Mucosa of descending colon (tissue), 3 donors: ENCODE results near the gene ZGPAT. TPM values are rescaled to one million over a fixed set of nuclear protein-coding genes. Genes with fewer than 3 reads are reported as not detected.

Experiments used
- ATAC-seq: fragments of 200-7000 bp; cut with Tn5 transposase; one replicate; pipeline ENCODE4 v1.9.1; 2020; ENCODE audit warnings: mild to moderate bottlenecking, moderate library complexity
- DNase-seq, 3 donors: peaks; one replicate each; pipeline ENCODE4 v3.0.0-alpha.2; 2020
- H3K36me3 ChIP-seq: fragments of 200-600 bp; one replicate; pipeline ENCODE4 v1.8.0; 2021; ENCODE audit warnings: low read depth, mild to moderate bottlenecking
- H3K4me1 ChIP-seq: fragments of 200-600 bp; one replicate; pipeline ENCODE4 v1.8.0; 2021; ENCODE audit warnings: low read depth, mild to moderate bottlenecking
- H3K4me3 ChIP-seq: fragments of 200-600 bp; one replicate; pipeline ENCODE4 v1.8.0; 2021; ENCODE audit warnings: mild to moderate bottlenecking
- H3K9me3 ChIP-seq: fragments of 200-600 bp; one replicate; pipeline ENCODE4 v1.8.0; 2021; ENCODE audit warnings: mild to moderate bottlenecking
- intact Hi-C, 2 donors: fragments of 100-400 bp; cut with DNase I in 1 of 2; cut with micrococcal nuclease in 1 of 2; formaldehyde crosslinking; loops; one replicate each; pipeline versions ENCODE4 v1.11.0 to v1.11.1; 2022; cut with DNase I, micrococcal nuclease
- total RNA-seq, 3 donors: library from RNA; stranded (reverse); fragmentation: NEBNext Ultra II Directional in 2 of 3; extraction: Animal tissue kit (Norgen Biotek cat#: 25700) in 2 of 3; gene quantifications; one replicate each; pipeline versions ENCODE4 v1.2.1 to v1.2.4, GENCODE V29; 2021 to 2023
- TF ChIP-seq, protein P1 (sequence below): fragments of 200-600 bp; IDR thresholded peaks from one replicate; pipeline ENCODE4 v1.8.0; 2022; ENCODE audit warnings: antibody characterized with exemption, mild to moderate bottlenecking
- donor health status: DM: no; HTN: no; CAD: no; lungs with moderate emphysema.
- donor health status: DM: no; HTN: no; CAD: no.
- donor health status: DM: no; HTN: yes; CAD: no.

ZGPAT gene
- total RNA-seq, 3 donors from 2014 or later, result 24.3 to 34.0 (median 31.7) TPM

- H3K9me3 ChIP-seq, result no peaks in the 10 kb centered on the region
- H3K4me1 ChIP-seq, result peaks cover 18% of the 10 kb centered on the region
- H3K4me3 ChIP-seq, result no peak overlapping the region
- DNase-seq (peak in 2 of 3 donors; percentile 54 to 62), ATAC-seq (peak; percentile 25)
- TF ChIP-seq, protein P1, sequence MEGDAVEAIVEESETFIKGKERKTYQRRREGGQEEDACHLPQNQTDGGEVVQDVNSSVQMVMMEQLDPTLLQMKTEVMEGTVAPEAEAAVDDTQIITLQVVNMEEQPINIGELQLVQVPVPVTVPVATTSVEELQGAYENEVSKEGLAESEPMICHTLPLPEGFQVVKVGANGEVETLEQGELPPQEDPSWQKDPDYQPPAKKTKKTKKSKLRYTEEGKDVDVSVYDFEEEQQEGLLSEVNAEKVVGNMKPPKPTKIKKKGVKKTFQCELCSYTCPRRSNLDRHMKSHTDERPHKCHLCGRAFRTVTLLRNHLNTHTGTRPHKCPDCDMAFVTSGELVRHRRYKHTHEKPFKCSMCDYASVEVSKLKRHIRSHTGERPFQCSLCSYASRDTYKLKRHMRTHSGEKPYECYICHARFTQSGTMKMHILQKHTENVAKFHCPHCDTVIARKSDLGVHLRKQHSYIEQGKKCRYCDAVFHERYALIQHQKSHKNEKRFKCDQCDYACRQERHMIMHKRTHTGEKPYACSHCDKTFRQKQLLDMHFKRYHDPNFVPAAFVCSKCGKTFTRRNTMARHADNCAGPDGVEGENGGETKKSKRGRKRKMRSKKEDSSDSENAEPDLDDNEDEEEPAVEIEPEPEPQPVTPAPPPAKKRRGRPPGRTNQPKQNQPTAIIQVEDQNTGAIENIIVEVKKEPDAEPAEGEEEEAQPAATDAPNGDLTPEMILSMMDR, result no peak
- no peaks in the 10 kb centered on the region for H3K36me3 ChIP-seq
- intact Hi-C loops, result no loop called here
Measured at GRCh38 chr20:63706027-63706695, 1.7 kb upstream of the ZGPAT start.

DNA sequence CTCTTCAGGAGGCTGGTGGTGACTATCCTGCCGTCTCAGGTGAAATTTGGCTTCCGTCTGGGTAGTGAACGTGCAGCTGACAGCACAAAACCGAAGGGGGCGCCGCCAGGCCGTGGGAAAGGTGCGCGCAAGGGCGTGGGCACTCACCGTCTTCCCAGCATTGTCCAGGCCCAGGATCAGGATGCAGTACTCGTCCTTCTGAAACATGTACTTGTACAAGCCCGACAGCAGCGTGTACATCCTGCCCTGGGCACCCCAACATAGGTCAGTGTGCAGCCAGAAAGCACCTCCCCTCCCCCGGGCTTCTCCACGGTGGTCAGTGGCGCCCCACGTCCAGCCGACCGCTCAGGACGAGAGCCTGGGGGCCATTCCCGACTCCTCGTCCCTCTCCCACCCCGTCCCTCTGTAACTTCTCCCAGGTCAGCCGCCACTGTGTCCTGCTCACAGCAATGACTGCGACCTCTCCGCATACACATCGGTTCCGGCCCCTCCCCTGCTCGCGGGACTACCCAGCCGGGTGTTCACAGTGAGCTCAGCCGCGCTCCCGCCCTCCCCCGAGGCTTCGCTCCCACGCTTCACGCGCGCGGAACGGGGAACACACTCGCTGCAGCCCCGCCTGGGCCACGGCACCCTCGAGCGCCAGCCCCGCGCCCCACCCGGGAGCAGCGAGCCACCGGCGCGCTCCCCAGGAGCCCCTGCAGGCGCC, 834 bp upstream of the ZGPAT start:
- TF ChIP-seq, protein P1, result no peak
- DNase-seq, result peak; percentile 68 to 81 (median 77)
- peak; percentile 63 for ATAC-seq

DNA sequence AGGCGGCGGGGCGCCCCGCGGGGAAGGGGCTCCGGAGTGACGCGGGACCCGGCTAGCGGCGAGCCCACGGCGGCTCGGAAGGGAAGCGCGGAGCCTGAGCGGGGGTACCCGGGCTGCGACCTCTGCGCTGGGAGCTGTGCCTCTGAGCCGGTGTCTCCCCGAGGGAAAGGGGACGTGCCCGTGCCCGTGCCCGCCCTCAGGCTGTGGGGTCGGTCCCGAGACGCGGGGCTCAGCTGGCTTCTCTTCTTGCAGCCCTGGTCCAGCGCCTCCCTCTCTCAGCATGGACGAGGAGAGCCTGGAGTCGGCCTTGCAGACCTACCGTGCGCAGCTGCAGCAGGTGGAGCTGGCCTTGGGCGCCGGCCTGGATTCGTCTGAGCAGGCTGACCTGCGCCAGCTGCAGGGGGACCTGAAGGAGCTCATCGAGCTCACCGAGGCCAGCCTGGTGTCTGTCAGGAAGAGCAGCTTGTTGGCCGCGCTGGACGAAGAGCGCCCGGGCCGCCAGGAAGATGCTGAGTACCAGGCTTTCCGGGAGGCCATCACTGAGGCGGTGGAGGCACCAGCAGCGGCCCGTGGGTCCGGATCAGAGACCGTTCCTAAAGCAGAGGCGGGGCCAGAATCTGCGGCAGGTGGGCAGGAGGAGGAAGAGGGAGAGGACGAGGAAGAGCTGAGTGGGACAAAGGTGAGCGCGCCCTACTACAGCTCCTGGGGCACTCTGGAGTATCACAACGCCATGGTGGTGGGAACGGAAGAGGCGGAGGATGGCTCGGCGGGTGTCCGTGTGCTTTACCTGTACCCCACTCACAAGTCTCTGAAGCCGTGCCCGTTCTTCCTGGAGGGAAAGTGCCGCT, 686 bp downstream of the ZGPAT start:
- ATAC-seq (peak; percentile 2), DNase-seq (peak in 2 of 3 donors; percentile 46 to 64)
- intact Hi-C loops, result no loop called here
- TF ChIP-seq, protein P1, result no peak
- Histone ChIP-seq H3K4me3 (peak overlapping the region; percentile 87), H3K9me3 (no peaks in the 10 kb centered on the region), H3K36me3 (no peaks in the 10 kb centered on the region), H3K4me1 (peaks cover 18% of the 10 kb centered on the region)

More for the DNA sequence above, 834 bp upstream of the ZGPAT start:
- intact Hi-C loops, result no loop called here
- Histone ChIP-seq H3K36me3 (no peaks in the 10 kb centered on the region), H3K4me3 (peak overlapping the region; percentile 87), H3K4me1 (peaks cover 18% of the 10 kb centered on the region), H3K9me3 (no peaks in the 10 kb centered on the region)

- ATAC-seq (no peak), DNase-seq (peak in 1 of 3 donors; percentile 47)
- Histone ChIP-seq H3K4me3 (no peak overlapping the region), H3K36me3 (no peaks in the 10 kb centered on the region), H3K4me1 (peaks cover 18% of the 10 kb centered on the region), H3K9me3 (no peaks in the 10 kb centered on the region)
- TF ChIP-seq, protein P1, result no peak
- intact Hi-C loops, result no loop called here
Measured at GRCh38 chr20:63709149-63709527, 1.3 kb downstream of the ZGPAT start.

GRCh38 chr20:63711085-63711645, 3.3 kb downstream of the ZGPAT start:
- TF ChIP-seq, protein P1, result no peak
- Histone ChIP-seq H3K9me3 (peaks cover 7% of the 10 kb centered on the region), H3K4me3 (no peak overlapping the region), H3K36me3 (no peaks in the 10 kb centered on the region), H3K4me1 (peaks cover 14% of the 10 kb centered on the region)
- DNase-seq (peak in 1 of 3 donors; percentile 26), ATAC-seq (no peak)
- intact Hi-C loops, result no loop called here
